SK-N-SH treated with all-trans-retinoic acid at 6 μM for 48 hours (cell line): ENCODE measurements around the gene ATP2B3.

ENCODE experiments used
- GLIS3 ChIP-seq: fragments of 250-450 bp; sonication (Bioruptor Pico); IDR thresholded peaks from 2 replicates; pipeline ENCODE4 v1.5.0; 2020; ENCODE audit warnings: mild to moderate bottlenecking, moderate library complexity
- RARB ChIP-seq: fragments of 250-450 bp; sonication (Bioruptor Pico); IDR thresholded peaks from 2 replicates; pipeline ENCODE4 v1.8.0; 2021; ENCODE audit warnings: mild to moderate bottlenecking, moderate library complexity
- TCF4 ChIP-seq: fragments of 250-450 bp; sonication (Bioruptor Pico); IDR thresholded peaks from 2 replicates; pipeline ENCODE4 v1.8.0; 2021; ENCODE audit warnings: mild to moderate bottlenecking, moderate library complexity, borderline replicate concordance
- TOX ChIP-seq: fragments of 250-450 bp; sonication (Bioruptor Pico); IDR thresholded peaks from 2 replicates; pipeline ENCODE4 v1.8.0; 2021; ENCODE audit warnings: mild to moderate bottlenecking, moderate library complexity, borderline replicate concordance
- ZC3H10 ChIP-seq: fragments of 250-450 bp; sonication (Bioruptor Pico); IDR thresholded peaks from 2 replicates; pipeline ENCODE4 v1.5.1; 2021; ENCODE audit warnings: mild to moderate bottlenecking, moderate library complexity
- TF ChIP-seq, protein P1 (sequence below): fragments of 250-450 bp; sonication (Bioruptor Pico); IDR thresholded peaks from 2 replicates; pipeline ENCODE4 v1.8.0; 2020; ENCODE audit warnings: mild to moderate bottlenecking, moderate library complexity, borderline replicate concordance
- TF ChIP-seq, protein P2 (sequence below): fragments of 250-450 bp; sonication (Bioruptor Pico); IDR thresholded peaks from 2 replicates; pipeline ENCODE4 v1.8.0; 2021; ENCODE audit warnings: low read depth, mild to moderate bottlenecking, moderate library complexity, borderline replicate concordance

DNA sequence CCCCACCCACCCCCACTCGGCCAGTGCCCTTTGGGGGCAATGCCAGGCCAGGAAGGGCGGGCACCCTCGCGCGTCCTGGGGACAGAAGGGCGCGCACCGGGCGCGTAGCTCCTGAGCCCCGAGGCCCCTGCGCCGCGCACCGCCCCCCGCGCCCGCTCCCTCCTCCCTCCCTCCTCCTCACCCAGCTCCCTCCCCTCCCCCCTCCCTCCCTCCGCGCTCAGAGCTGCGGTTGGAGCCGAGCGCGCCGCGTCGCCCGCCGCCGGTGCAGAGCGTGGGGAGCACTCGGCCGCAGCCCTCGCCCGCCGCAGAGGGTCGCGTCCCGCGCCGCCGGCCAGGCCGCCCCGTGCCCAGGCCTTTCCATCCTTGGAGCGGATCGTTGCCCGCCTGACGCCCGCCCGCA is at the start of gene ATP2B3:
- TF ChIP-seq GLIS3 (CRISPR knock-in tag) (no peak), RARB (CRISPR knock-in tag) (no peak), TCF4 (CRISPR knock-in tag) (no peak), ZC3H10 (no peak), TOX (CRISPR knock-in tag) (no peak)
- TF ChIP-seq, protein P1, sequence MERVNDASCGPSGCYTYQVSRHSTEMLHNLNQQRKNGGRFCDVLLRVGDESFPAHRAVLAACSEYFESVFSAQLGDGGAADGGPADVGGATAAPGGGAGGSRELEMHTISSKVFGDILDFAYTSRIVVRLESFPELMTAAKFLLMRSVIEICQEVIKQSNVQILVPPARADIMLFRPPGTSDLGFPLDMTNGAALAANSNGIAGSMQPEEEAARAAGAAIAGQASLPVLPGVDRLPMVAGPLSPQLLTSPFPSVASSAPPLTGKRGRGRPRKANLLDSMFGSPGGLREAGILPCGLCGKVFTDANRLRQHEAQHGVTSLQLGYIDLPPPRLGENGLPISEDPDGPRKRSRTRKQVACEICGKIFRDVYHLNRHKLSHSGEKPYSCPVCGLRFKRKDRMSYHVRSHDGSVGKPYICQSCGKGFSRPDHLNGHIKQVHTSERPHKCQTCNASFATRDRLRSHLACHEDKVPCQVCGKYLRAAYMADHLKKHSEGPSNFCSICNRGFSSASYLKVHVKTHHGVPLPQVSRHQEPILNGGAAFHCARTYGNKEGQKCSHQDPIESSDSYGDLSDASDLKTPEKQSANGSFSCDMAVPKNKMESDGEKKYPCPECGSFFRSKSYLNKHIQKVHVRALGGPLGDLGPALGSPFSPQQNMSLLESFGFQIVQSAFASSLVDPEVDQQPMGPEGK (CRISPR knock-in tag) = no peak
- TF ChIP-seq, protein P2, sequence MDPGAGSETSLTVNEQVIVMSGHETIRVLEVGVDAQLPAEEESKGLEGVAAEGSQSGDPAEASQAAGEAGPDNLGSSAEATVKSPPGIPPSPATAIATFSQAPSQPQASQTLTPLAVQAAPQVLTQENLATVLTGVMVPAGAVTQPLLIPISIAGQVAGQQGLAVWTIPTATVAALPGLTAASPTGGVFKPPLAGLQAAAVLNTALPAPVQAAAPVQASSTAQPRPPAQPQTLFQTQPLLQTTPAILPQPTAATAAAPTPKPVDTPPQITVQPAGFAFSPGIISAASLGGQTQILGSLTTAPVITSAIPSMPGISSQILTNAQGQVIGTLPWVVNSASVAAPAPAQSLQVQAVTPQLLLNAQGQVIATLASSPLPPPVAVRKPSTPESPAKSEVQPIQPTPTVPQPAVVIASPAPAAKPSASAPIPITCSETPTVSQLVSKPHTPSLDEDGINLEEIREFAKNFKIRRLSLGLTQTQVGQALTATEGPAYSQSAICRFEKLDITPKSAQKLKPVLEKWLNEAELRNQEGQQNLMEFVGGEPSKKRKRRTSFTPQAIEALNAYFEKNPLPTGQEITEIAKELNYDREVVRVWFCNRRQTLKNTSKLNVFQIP = no peak
